HS-5 (cell line): ENCODE results near the gene SLC35F4.
A peak's percentile ranks its signal among the peaks of the same experiment; 100 is the strongest.
"Not testable (repeated sequence)": the region's sequence is repeated elsewhere in the genome, so short reads cannot be mapped to it uniquely, and the experiment has no call there.

Source experiments
- DNase-seq: peaks from one replicate; pipeline ENCODE4 v3.0.0-alpha.2; 2012; ENCODE audit warnings: low read depth

The SLC35F4 gene

GRCh38 chr14:57797160-57797559, 68.7 kb downstream of the SLC35F4 start:
- no peak for DNase-seq

GRCh38 chr14:57796556-57796955, 69.3 kb downstream of the SLC35F4 start:
- DNase-seq, result no peak

- no peak for DNase-seq
These were observed 80.8 kb downstream of the SLC35F4 start for GRCh38 chr14:57785058-57785457.

GRCh38 chr14:57771801-57772200, 94.1 kb downstream of the SLC35F4 start:
- no peak for DNase-seq

- no peak for DNase-seq
These were observed 95.9 kb downstream of the SLC35F4 start for GRCh38 chr14:57769863-57770523.

GRCh38 chr14:57761800-57762199, 104.1 kb downstream of the SLC35F4 start:
- no peak for DNase-seq

GRCh38 chr14:57760896-57761295, 105.0 kb downstream of the SLC35F4 start:
- no peak for DNase-seq

- DNase-seq, result no peak
These were observed 110.8 kb downstream of the SLC35F4 start for GRCh38 chr14:57755018-57755521.

- no peak for DNase-seq
These were observed 111.4 kb downstream of the SLC35F4 start for GRCh38 chr14:57754527-57754926.

- DNase-seq, result no peak
These were observed 112.1 kb downstream of the SLC35F4 start for GRCh38 chr14:57753821-57754220.

GRCh38 chr14:57752142-57752695, 113.7 kb downstream of the SLC35F4 start:
- not testable (repeated sequence) for DNase-seq

GRCh38 chr14:57751400-57751799, 114.5 kb downstream of the SLC35F4 start:
- no peak for DNase-seq

- DNase-seq, result peak; percentile 15
These were observed 116.6 kb downstream of the SLC35F4 start for GRCh38 chr14:57749267-57749666.

GRCh38 chr14:57748279-57748678, 117.6 kb downstream of the SLC35F4 start:
- DNase-seq, result no peak

- no peak for DNase-seq
These were observed 118.9 kb downstream of the SLC35F4 start for GRCh38 chr14:57747036-57747435.

GRCh38 chr14:57746563-57746962, 119.3 kb downstream of the SLC35F4 start:
- no peak for DNase-seq

GRCh38 chr14:57739516-57739915, 126.4 kb downstream of the SLC35F4 start:
- no peak for DNase-seq

- no peak for DNase-seq
These were observed 128.3 kb downstream of the SLC35F4 start for GRCh38 chr14:57737598-57737997.

GRCh38 chr14:57736391-57736790, 129.5 kb downstream of the SLC35F4 start:
- no peak for DNase-seq

GRCh38 chr14:57735276-57735675, 130.6 kb downstream of the SLC35F4 start:
- DNase-seq, result no peak

GRCh38 chr14:57732463-57733285, 133.2 kb downstream of the SLC35F4 start:
- no peak for DNase-seq

- no peak for DNase-seq
These were observed 136.4 kb downstream of the SLC35F4 start for GRCh38 chr14:57729208-57730187.
